Panc1 (cell line): ENCODE data around the gene KRT1.

ENCODE experiments used
- CTCF ChIP-seq: fragments of 450-650 bp; IDR thresholded peaks from 2 replicates; pipeline ENCODE4 v1.5.1; 2017; ENCODE audit warnings: mild to moderate bottlenecking
- POLR2AphosphoS5 ChIP-seq: IDR thresholded peaks from 2 replicates; pipeline ENCODE4 v1.6.1; 2012; ENCODE audit warnings: mild to moderate bottlenecking, low read depth, low read length, moderate library complexity
- TCF7L2 ChIP-seq: IDR thresholded peaks from 2 replicates; pipeline ENCODE4 v1.6.1; 2011; ENCODE audit warnings: mild to moderate bottlenecking, low read depth, low read length, inconsistent platforms

GRCh38 chr12:52686756-52687487 lies 6.7 kb upstream of the KRT1 start:
- no peak for TF ChIP-seq CTCF
- TF ChIP-seq TCF7L2: no peak
- TF ChIP-seq POLR2AphosphoS5: no peak
